CD4-positive, alpha-beta memory T cell (primary cell): ENCODE data around the gene CTNNA2. TPM values are rescaled to one million over a fixed set of nuclear protein-coding genes. Genes with fewer than 3 reads are reported as not detected.

Experiments used
- CTCF ChIA-PET: fragments of 350-600 bp; sonication (Branson Sonifier 250); formaldehyde crosslinking; loops from one replicate; lab custom pipeline; 2021; ENCODE audit warnings: inconsistent platforms; ENCODE audit not compliant: partially characterized antibody; lab: Charles Lee
- POLR2A ChIA-PET: fragments of 350-600 bp; sonication (Branson Sonifier 250); formaldehyde crosslinking; loops from one replicate; lab custom pipeline; 2021; ENCODE audit not compliant: partially characterized antibody; lab: Charles Lee
- DNase-seq, 5 donors: peaks; one replicate each; pipeline versions ENCODE4 v3.0.0 to v3.0.0-alpha.2; 2020 to 2022; ENCODE audit warnings: mixed read lengths in 1 of 5
- H3K27ac ChIP-seq: one replicate; pipeline ENCODE4 v1.7.0; 2013; ENCODE audit warnings: low read depth, low read length
- H3K27me3 ChIP-seq: 2 replicates; pipeline ENCODE4 v1.7.0; 2013; ENCODE audit warnings: mild to moderate bottlenecking, low read length, moderate library complexity; ENCODE audit not compliant: insufficient read depth
- H3K36me3 ChIP-seq: 2 replicates; pipeline ENCODE4 v1.7.0; 2013; ENCODE audit warnings: mild to moderate bottlenecking, low read length, moderate library complexity; ENCODE audit not compliant: insufficient read depth
- H3K4me1 ChIP-seq: 2 replicates; pipeline ENCODE4 v1.7.0; 2013; ENCODE audit warnings: mild to moderate bottlenecking, low read length, moderate library complexity; ENCODE audit not compliant: insufficient read depth
- H3K4me3 ChIP-seq, 2 donors: one replicate each; pipeline ENCODE4 v1.7.0; 2013; ENCODE audit warnings: low read length in 2 of 2, mild to moderate bottlenecking in 1 of 2
- H3K9me3 ChIP-seq, 2 donors: one replicate each; pipeline ENCODE4 v1.7.0; 2013; ENCODE audit warnings: low read length in 2 of 2, control low read depth in 1 of 2; ENCODE audit not compliant: control insufficient read depth in 1 of 2
- H3K27ac Mint-ChIP-seq, 7 donors: one replicate each; pipeline ENCODE4 v1.8.0; 2020 to 2021; ENCODE audit warnings: mixed read lengths in 7 of 7, mild to moderate bottlenecking in 6 of 7, inconsistent platforms in 3 of 7, moderate library complexity in 3 of 7
- H3K27me3 Mint-ChIP-seq, 2 donors: one replicate each; pipeline ENCODE4 v1.8.0; 2020 to 2021; ENCODE audit warnings: mixed read lengths in 2 of 2
- H3K36me3 Mint-ChIP-seq, 2 donors: one replicate each; pipeline ENCODE4 v1.8.0; 2020 to 2021; ENCODE audit warnings: mixed read lengths in 2 of 2, inconsistent platforms in 1 of 2, mild to moderate bottlenecking in 1 of 2
- H3K4me1 Mint-ChIP-seq, 4 donors: one replicate each; pipeline ENCODE4 v1.8.0; 2020 to 2021; ENCODE audit warnings: mixed read lengths in 4 of 4, mild to moderate bottlenecking in 1 of 4
- H3K4me3 Mint-ChIP-seq, 8 donors: one replicate each; pipeline ENCODE4 v1.8.0; 2020 to 2021; ENCODE audit warnings: mixed read lengths in 8 of 8, mild to moderate bottlenecking in 7 of 8, moderate library complexity in 6 of 8, inconsistent platforms in 3 of 8
- H3K9me3 Mint-ChIP-seq, 8 donors: one replicate each; pipeline ENCODE4 v1.8.0; 2020 to 2021; ENCODE audit warnings: mixed read lengths in 8 of 8, mild to moderate bottlenecking in 5 of 8, inconsistent platforms in 3 of 8, moderate library complexity in 1 of 8
- intact Hi-C: fragments of 100-400 bp; cut with micrococcal nuclease; formaldehyde crosslinking; loops from one replicate; pipeline ENCODE4 v1.15.1; 2023
- polyA plus RNA-seq, 2 donors: library from polyadenylated mRNA; unstranded; fragments of 300-500 nt; fragmentation: Illumina TruSeq; gene quantifications; one replicate each; pipeline ENCODE4 v1.2.3, GENCODE V29; 2021
- total RNA-seq, 2 experiments: library from RNA; stranded (reverse); gene quantifications; one replicate each; pipeline ENCODE4 v1.2.3, GENCODE V29; 2021

The CTNNA2 gene
- total and polyA plus RNA-seq, 4 experiments from 2014 or later: not detected

GRCh38 chr2:80266231-80266630 lies 753.4 kb downstream of the CTNNA2 start:
- Mint-ChIP-seq H3K4me3 (no peak overlapping the region), H3K27me3 (no peaks in the 10 kb centered on the region), H3K9me3 (peaks cover 0 to 19% (median 5%) of the 10 kb centered on the region in 8 donors), H3K4me1 (no peaks in the 10 kb centered on the region), H3K36me3 (no peaks in the 10 kb centered on the region), H3K27ac (no peak overlapping the region)
- CTCF ChIA-PET: no interaction called here
- Histone ChIP-seq H3K4me1 (no peaks in the 10 kb centered on the region), H3K4me3 (no peak overlapping the region), H3K36me3 (no peaks in the 10 kb centered on the region), H3K27ac (no peak overlapping the region), H3K27me3 (no peaks in the 10 kb centered on the region), H3K9me3 (no peaks in the 10 kb centered on the region)
- POLR2A ChIA-PET: no interaction called here
- intact Hi-C loops: no loop called here
- no peak for DNase-seq

- H3K36me3 Mint-ChIP-seq: no peaks in the 10 kb centered on the region
- Histone ChIP-seq H3K27me3 (no peaks in the 10 kb centered on the region), H3K4me1 (no peaks in the 10 kb centered on the region), H3K9me3 (no peaks in the 10 kb centered on the region), H3K27ac (no peak overlapping the region), H3K36me3 (no peaks in the 10 kb centered on the region), H3K4me3 (no peak overlapping the region)
- DNase-seq: no peak
- H3K27me3 Mint-ChIP-seq: no peaks in the 10 kb centered on the region
- POLR2A ChIA-PET: no interaction called here
- peaks cover 0 to 25% (median 8%) of the 10 kb centered on the region in 8 donors for H3K9me3 Mint-ChIP-seq
- H3K4me1 Mint-ChIP-seq: no peaks in the 10 kb centered on the region
- H3K27ac Mint-ChIP-seq: no peak overlapping the region
- no peak overlapping the region for H3K4me3 Mint-ChIP-seq
- intact Hi-C loops: no loop called here
- CTCF ChIA-PET: no interaction called here
These were observed 757.0 kb downstream of the CTNNA2 start for GRCh38 chr2:80269806-80270205.

- DNase-seq: no peak
- Histone ChIP-seq H3K9me3 (no peaks in the 10 kb centered on the region), H3K27ac (no peak overlapping the region), H3K4me1 (no peaks in the 10 kb centered on the region), H3K36me3 (no peaks in the 10 kb centered on the region), H3K4me3 (no peak overlapping the region), H3K27me3 (no peaks in the 10 kb centered on the region)
- H3K9me3 Mint-ChIP-seq: peaks cover 2 to 11% (median 6%) of the 10 kb centered on the region in 8 donors
- H3K36me3 Mint-ChIP-seq: no peaks in the 10 kb centered on the region
- intact Hi-C loops: no loop called here
- H3K27me3 Mint-ChIP-seq: no peaks in the 10 kb centered on the region
- ChIA-PET POLR2A (no interaction called here), CTCF (no interaction called here)
- no peak overlapping the region for H3K4me3 Mint-ChIP-seq
- H3K4me1 Mint-ChIP-seq: no peaks in the 10 kb centered on the region
- no peak overlapping the region for H3K27ac Mint-ChIP-seq
These were observed 767.7 kb downstream of the CTNNA2 start for GRCh38 chr2:80280598-80280997.

- Histone ChIP-seq H3K4me3 (no peak overlapping the region), H3K27ac (no peak overlapping the region), H3K9me3 (no peaks in the 10 kb centered on the region), H3K4me1 (no peaks in the 10 kb centered on the region), H3K27me3 (no peaks in the 10 kb centered on the region), H3K36me3 (no peaks in the 10 kb centered on the region)
- intact Hi-C loops: no loop called here
- Mint-ChIP-seq H3K36me3 (no peaks in the 10 kb centered on the region), H3K4me3 (no peak overlapping the region), H3K27me3 (no peaks in the 10 kb centered on the region), H3K4me1 (no peaks in the 10 kb centered on the region), H3K9me3 (peaks cover 2 to 11% (median 6%) of the 10 kb centered on the region in 8 donors), H3K27ac (no peak overlapping the region)
- CTCF ChIA-PET: no interaction called here
- no peak for DNase-seq
- POLR2A ChIA-PET: no interaction called here
These were observed 768.2 kb downstream of the CTNNA2 start for GRCh38 chr2:80281049-80281448.

- H3K36me3 Mint-ChIP-seq: no peaks in the 10 kb centered on the region
- DNase-seq: no peak
- H3K27ac Mint-ChIP-seq: no peak overlapping the region
- H3K36me3 ChIP-seq: no peaks in the 10 kb centered on the region
- H3K4me3 ChIP-seq: no peak overlapping the region
- H3K4me1 Mint-ChIP-seq: no peaks in the 10 kb centered on the region
- intact Hi-C loops: no loop called here
- POLR2A ChIA-PET: no interaction called here
- CTCF ChIA-PET: no interaction called here
- no peaks in the 10 kb centered on the region for H3K4me1 ChIP-seq
- H3K4me3 Mint-ChIP-seq: no peak overlapping the region
- H3K27me3 Mint-ChIP-seq: no peaks in the 10 kb centered on the region
- no peaks in the 10 kb centered on the region for H3K9me3 ChIP-seq
- H3K9me3 Mint-ChIP-seq: peaks cover 0 to 9% (median 4%) of the 10 kb centered on the region in 8 donors
- H3K27me3 ChIP-seq: no peaks in the 10 kb centered on the region
- no peak overlapping the region for H3K27ac ChIP-seq
These were observed 775.7 kb downstream of the CTNNA2 start for GRCh38 chr2:80288576-80288975.

GRCh38 chr2:80291656-80292055 lies 778.8 kb downstream of the CTNNA2 start:
- Histone ChIP-seq H3K27ac (no peak overlapping the region), H3K27me3 (no peaks in the 10 kb centered on the region), H3K4me1 (no peaks in the 10 kb centered on the region), H3K9me3 (no peaks in the 10 kb centered on the region), H3K36me3 (no peaks in the 10 kb centered on the region), H3K4me3 (no peak overlapping the region)
- Mint-ChIP-seq H3K27ac (no peak overlapping the region), H3K4me1 (no peaks in the 10 kb centered on the region), H3K36me3 (no peaks in the 10 kb centered on the region), H3K9me3 (peaks cover 2 to 17% (median 4%) of the 10 kb centered on the region in 8 donors), H3K27me3 (no peaks in the 10 kb centered on the region), H3K4me3 (no peak overlapping the region)
- intact Hi-C loops: no loop called here
- ChIA-PET CTCF (no interaction called here), POLR2A (no interaction called here)
- no peak for DNase-seq

- POLR2A ChIA-PET: no interaction called here
These were observed 779.6 kb downstream of the CTNNA2 start for GRCh38 chr2:80292474-80292873.

GRCh38 chr2:80293039-80293438 lies 780.2 kb downstream of the CTNNA2 start:
- Histone ChIP-seq H3K9me3 (no peaks in the 10 kb centered on the region), H3K27ac (no peak overlapping the region), H3K4me1 (no peaks in the 10 kb centered on the region), H3K4me3 (no peak overlapping the region), H3K36me3 (no peaks in the 10 kb centered on the region), H3K27me3 (no peaks in the 10 kb centered on the region)
- DNase-seq: no peak
- CTCF ChIA-PET: no interaction called here
- H3K36me3 Mint-ChIP-seq: no peaks in the 10 kb centered on the region
- POLR2A ChIA-PET: no interaction called here
- intact Hi-C loops: no loop called here
- H3K27ac Mint-ChIP-seq: no peak overlapping the region
- H3K4me3 Mint-ChIP-seq: no peak overlapping the region
- no peaks in the 10 kb centered on the region for H3K4me1 Mint-ChIP-seq
- peaks cover 2 to 12% (median 6%) of the 10 kb centered on the region in 8 donors for H3K9me3 Mint-ChIP-seq
- H3K27me3 Mint-ChIP-seq: no peaks in the 10 kb centered on the region

More at GRCh38 chr2:80292474-80292873, 779.6 kb downstream of the CTNNA2 start:
- no peaks in the 10 kb centered on the region for H3K4me1 Mint-ChIP-seq
- intact Hi-C loops: no loop called here
- H3K9me3 ChIP-seq: no peaks in the 10 kb centered on the region
- H3K4me3 ChIP-seq: no peak overlapping the region
- no peak for DNase-seq
- CTCF ChIA-PET: no interaction called here
- no peaks in the 10 kb centered on the region for H3K4me1 ChIP-seq
- no peaks in the 10 kb centered on the region for H3K36me3 ChIP-seq
- no peak overlapping the region for H3K27ac Mint-ChIP-seq
- H3K4me3 Mint-ChIP-seq: no peak overlapping the region
- H3K9me3 Mint-ChIP-seq: peaks cover 2 to 12% (median 6%) of the 10 kb centered on the region in 8 donors
- no peaks in the 10 kb centered on the region for H3K27me3 Mint-ChIP-seq
- H3K27me3 ChIP-seq: no peaks in the 10 kb centered on the region
- H3K27ac ChIP-seq: no peak overlapping the region
- H3K36me3 Mint-ChIP-seq: no peaks in the 10 kb centered on the region
